HG02642 (cell line): ENCODE results near the gene DAAM2.

Experiments used
- ATAC-seq: cut with Tn5 transposase; IDR thresholded peaks from one replicate; pipeline ENCODE4 v1.9.1; 2021; ENCODE audit warnings: mild to moderate bottlenecking; ENCODE audit not compliant: unreplicated experiment, poor library complexity

The DAAM2 gene

DNA sequence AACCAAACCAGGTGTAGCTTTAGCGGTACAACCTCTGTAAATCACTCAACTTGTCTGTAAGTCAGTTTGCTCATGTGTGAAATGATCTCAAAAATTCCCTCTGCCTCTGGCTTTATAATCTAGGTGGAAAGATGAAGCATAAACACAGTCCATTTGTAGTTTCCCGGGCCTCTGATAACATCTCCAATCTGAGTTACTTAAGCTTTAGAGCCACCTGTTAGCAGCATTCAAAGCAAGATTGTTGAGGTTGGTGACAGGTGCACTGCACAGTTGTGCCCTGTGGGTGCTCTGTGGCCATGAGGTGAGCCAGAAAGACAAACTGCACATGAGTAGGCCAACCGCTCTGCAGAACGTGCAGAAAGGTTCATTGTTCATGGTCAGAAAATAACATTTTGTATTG is 88.4 kb downstream of the DAAM2 start:
- no peak for ATAC-seq

DNA sequence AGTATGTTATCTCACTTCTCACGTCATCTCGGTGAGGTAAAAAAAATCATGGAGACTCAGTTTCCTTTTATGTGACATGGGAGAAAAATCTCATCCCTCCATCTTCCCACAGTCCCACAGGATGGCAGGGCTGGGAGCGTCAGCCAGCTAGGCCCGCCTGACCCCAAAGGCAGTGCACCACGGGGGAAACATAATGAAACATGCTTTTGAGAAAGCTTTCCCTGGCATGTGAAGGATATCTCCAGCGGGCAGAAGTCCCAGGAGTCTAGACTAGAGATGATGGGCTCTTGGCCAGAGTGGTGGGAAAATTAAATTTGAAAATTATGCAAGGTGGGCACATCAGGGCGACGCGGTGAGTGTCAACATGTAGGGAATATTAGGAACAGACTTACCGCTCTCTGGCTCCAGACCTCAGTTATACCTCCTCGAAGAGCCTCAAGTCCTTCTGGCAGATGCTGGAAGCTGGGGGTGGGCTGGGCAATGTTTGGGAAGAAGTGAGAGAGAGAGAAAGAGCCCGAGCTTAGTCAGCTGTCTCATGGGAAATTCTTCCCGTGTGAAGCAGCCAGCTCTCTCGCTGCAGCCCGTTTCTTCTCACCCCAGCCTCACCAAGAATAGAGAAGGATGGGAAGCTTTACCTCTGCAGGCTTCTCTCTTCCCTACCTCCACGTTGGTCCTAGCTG is 89.8 kb downstream of the DAAM2 start:
- no peak for ATAC-seq

- no peak for ATAC-seq
These were observed 90.3 kb downstream of the DAAM2 start for GRCh38 chr6:39882531-39882899.

DNA sequence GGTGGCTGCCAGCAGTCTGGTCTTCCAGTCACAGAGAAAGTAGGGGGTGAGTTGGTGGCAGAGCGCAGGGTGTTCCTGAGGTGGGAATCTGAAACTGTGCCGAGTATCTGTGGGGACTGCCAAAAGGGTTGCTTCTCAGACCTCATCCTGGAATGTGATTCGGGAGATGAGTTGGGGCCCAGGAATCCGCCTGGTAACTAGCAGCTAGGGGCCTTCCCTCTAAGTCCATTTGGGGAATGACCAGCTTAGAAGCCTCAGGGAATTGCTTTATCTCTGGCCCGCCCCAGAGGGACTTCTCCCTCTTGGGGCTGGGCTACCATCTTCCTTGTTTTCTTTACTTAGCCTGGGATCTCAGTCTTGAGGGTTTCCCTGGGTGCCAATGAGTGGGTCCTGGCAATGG is 92.5 kb downstream of the DAAM2 start:
- ATAC-seq, result no peak

- ATAC-seq, result no peak
These were observed 93.5 kb downstream of the DAAM2 start for GRCh38 chr6:39885691-39886090.

- ATAC-seq, result no peak
These were observed 94.7 kb downstream of the DAAM2 start for GRCh38 chr6:39886871-39887270.

GRCh38 chr6:39887692-39888450 is 95.7 kb downstream of the DAAM2 start:
- no peak for ATAC-seq

GRCh38 chr6:39889229-39889628 is 97.1 kb downstream of the DAAM2 start:
- no peak for ATAC-seq

DNA sequence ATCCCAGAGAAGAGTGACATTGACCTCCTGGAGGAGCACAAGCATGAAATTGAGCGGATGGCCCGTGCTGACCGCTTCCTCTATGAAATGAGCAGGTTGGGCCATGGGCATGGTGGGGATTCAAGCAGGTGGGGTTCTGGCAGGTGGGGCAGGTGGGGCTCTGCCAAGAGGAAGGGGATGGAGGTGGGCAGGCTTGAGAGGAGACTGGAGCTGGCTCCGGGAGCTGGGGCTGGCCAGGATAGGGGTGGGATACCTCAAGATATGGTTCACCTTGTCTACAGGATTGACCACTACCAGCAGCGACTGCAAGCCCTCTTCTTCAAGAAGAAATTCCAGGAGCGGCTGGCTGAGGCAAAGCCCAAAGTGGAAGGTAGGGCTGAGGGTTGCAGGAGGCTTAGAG is 99.2 kb downstream of the DAAM2 start:
- ATAC-seq, result no peak

GRCh38 chr6:39891976-39892375 is 99.8 kb downstream of the DAAM2 start:
- ATAC-seq, result no peak

GRCh38 chr6:39892490-39893129 is 100.4 kb downstream of the DAAM2 start:
- no peak for ATAC-seq

DNA sequence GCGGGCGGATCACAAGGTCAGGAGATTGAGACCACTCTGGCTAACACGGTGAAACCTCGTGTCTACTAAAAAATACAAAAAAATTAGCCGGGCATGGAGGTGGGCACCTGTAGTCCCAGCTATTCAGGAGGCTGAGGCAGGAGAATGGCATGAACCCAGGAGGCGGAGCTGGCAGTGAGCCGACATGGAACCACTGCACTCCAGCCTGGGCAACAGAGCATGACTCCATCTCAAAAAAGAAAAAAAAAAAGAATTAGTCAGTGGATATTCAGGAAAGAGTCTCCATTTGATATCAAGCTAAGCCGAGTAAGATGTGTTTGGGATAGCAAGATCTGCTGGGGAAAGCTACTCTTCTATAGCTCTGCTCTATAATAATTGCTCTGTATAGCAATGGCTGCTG is 101.1 kb downstream of the DAAM2 start:
- ATAC-seq, result no peak

DNA sequence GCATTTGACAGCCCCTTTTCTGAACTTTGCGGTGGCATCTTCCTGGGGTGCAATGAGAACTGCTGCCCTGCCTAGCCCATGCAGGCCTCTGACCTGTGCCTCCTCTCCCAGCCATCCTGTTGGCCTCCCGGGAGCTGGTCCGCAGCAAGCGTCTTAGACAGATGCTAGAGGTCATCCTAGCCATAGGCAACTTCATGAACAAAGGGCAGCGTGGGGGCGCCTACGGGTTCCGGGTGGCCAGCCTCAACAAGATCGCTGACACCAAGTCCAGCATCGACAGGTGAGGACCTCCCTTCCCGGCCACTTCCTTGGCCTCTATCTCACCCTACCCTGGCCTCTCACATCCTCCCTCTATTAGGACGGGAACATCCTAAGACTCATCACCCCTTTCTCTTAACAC is 104.5 kb downstream of the DAAM2 start:
- ATAC-seq, result no peak

DNA sequence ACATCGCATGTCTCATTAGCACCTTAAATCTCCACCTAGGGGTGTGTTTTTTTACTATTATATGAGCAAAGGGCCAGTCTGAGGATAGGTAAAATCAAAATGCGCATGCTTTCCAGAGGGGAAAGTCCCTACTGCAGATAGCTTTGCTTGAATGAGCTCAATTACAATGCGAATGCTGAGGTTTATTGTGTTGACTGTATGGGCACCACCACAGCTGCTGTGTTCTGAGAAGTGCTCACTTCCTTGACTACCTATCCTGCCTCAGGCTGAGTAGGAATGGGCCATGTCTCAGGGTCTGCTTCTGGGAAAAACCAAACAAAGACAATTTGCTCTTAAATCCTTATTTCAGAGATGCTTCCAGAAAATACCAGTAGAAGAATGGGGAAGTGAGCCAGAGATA is 105.5 kb downstream of the DAAM2 start:
- ATAC-seq, result no peak

GRCh38 chr6:39898625-39899024 is 106.4 kb downstream of the DAAM2 start:
- no peak for ATAC-seq

- ATAC-seq, result no peak
These were observed 107.5 kb downstream of the DAAM2 start for GRCh38 chr6:39899554-39900295.

GRCh38 chr6:39901116-39901655 is 109.0 kb downstream of the DAAM2 start:
- ATAC-seq, result no peak

DNA sequence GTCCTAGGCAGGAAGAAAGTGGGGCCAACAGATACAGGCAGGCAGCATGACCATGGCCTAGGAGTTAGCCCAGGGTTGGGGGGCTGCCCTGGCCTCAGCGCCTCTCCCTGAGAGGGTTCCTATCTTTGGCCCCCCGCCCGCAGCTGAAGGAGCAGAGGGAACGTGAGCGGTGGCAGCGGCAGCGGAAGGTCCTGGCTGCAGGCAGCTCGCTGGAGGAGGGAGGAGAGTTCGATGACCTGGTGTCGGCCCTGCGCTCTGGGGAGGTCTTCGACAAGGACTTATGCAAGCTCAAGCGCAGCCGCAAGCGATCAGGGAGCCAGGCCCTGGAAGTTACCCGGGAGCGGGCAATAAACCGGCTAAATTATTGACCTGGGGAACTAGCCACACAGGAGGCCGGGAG is 109.5 kb downstream of the DAAM2 start:
- ATAC-seq, result no peak

- ATAC-seq, result no peak
These were observed 110.0 kb downstream of the DAAM2 start for GRCh38 chr6:39902136-39902535.

GRCh38 chr6:39902786-39903465 is 110.8 kb downstream of the DAAM2 start:
- no peak for ATAC-seq
